ENCODE measurements around the gene INSR. TPM values are rescaled to one million over a fixed set of nuclear protein-coding genes. Genes with fewer than 3 reads are reported as not detected.

INSR gene
- total RNA-seq, 1 experiment from 2014 or later = 2.5 TPM

GRCh38 chr19:7336321-7336973 is 42.2 kb upstream of the INSR start:
- intact Hi-C loops (cut with micrococcal nuclease; ENCODE audit: unreplicated experiment) = no loop called here
- ATAC-seq = no peak
- Histone ChIP-seq H3K27ac (ENCODE audit: low read length) (no peak overlapping the region), H3K9me3 (ENCODE audit: control insufficient read depth, insufficient read depth, low read depth, low read length) (no peaks in the 10 kb centered on the region), H3K36me3 (ENCODE audit: control insufficient read depth, insufficient read depth, low read length) (no peaks in the 10 kb centered on the region), H3K27me3 (ENCODE audit: control insufficient read depth, insufficient read depth, low read length) (no peaks in the 10 kb centered on the region), H3K4me3 (ENCODE audit: low read depth in 2 of 2, low read length in 2 of 2) (no peak overlapping the region), H3K4me1 (ENCODE audit: control insufficient read depth, insufficient read depth, low read length) (no peaks in the 10 kb centered on the region)
- BruUV-seq (replicated peaks) = no TSS peak
- ChIA-PET POLR2A (no interaction called here), CTCF (interaction anchor here (0.5 kb wide), 1 partner anchor 238 kb away, joined by 3 read pairs; no protein-coding TSS in a partner anchor)
- no peak for DNase-seq (ENCODE audit: low read depth, low spot score)
- TF ChIP-seq CTCF (IDR thresholded peaks at IDR 0.05) (no peak), REST (IDR thresholded peaks at IDR 0.05; ENCODE audit: insufficient read depth in 1 of 2, low read depth in 2 of 2, low read length in 1 of 2) (no peak)
- in situ Hi-C loops (cut with HindIII; ENCODE audit: low pct_unique_long_range_greater_than_20kb, low sequenced_read_pairs) = no loop called here

- in situ Hi-C loops (cut with HindIII; ENCODE audit: low pct_unique_long_range_greater_than_20kb, low sequenced_read_pairs) (no loop called here), intact Hi-C loops (cut with micrococcal nuclease; ENCODE audit: unreplicated experiment) (no loop called here)
- BruUV-seq (replicated peaks) = no TSS peak
- Histone ChIP-seq H3K36me3 (ENCODE audit: control insufficient read depth, insufficient read depth, low read length) (no peaks in the 10 kb centered on the region), H3K4me3 (ENCODE audit: low read depth in 2 of 2, low read length in 2 of 2) (no peak overlapping the region), H3K9me3 (ENCODE audit: control insufficient read depth, insufficient read depth, low read depth, low read length) (no peaks in the 10 kb centered on the region), H3K27ac (ENCODE audit: low read length) (no peak overlapping the region), H3K4me1 (ENCODE audit: control insufficient read depth, insufficient read depth, low read length) (no peaks in the 10 kb centered on the region), H3K27me3 (ENCODE audit: control insufficient read depth, insufficient read depth, low read length) (peaks cover 3% of the 10 kb centered on the region; the same call in 1 of the 2 replicates)
- TF ChIP-seq TCF7L2 (IDR thresholded peaks at IDR 0.05; ENCODE audit: low read depth, low read length) (no peak), CTCF (IDR thresholded peaks at IDR 0.05) (no peak), REST (IDR thresholded peaks at IDR 0.05; ENCODE audit: insufficient read depth in 1 of 2, low read depth in 2 of 2, low read length in 1 of 2) (no peak), SIN3A (IDR thresholded peaks at IDR 0.05; ENCODE audit: borderline replicate concordance, insufficient read depth, low read depth, low read length) (no peak), POLR2AphosphoS5 (IDR thresholded peaks at IDR 0.05; ENCODE audit: low read depth, low read length) (no peak)
- DNase-seq (ENCODE audit: low read depth, low spot score) = no peak
- POLR2A ChIA-PET = no interaction called here
- ATAC-seq = no peak
- CTCF ChIA-PET = no interaction called here
Measured at GRCh38 chr19:7333198-7334118, 39.2 kb upstream of the INSR start.

Data from Panc1 (cell line).